Fibroblast of the aortic adventitia (primary cell): ENCODE results near the gene SNAPC2. TPM values are rescaled to one million over a fixed set of nuclear protein-coding genes. Genes with fewer than 3 reads are reported as not detected.

Source experiments
- DNase-seq: peaks from one replicate; pipeline ENCODE4 v3.0.0-alpha.2; 2010; ENCODE audit warnings: low read depth
- H3K4me3 ChIP-seq: 2 replicates; pipeline ENCODE4 v1.5.1; 2011; ENCODE audit warnings: low read depth, mild to moderate bottlenecking, control low read depth, low read length, moderate library complexity
- total RNA-seq: library from RNA; depleted of rRNA; stranded (reverse); fragments of >200 nt; gene quantifications from 2 replicates; pipeline ENCODE4 v1.2.3, GENCODE V29; 2012; ENCODE audit warnings: low replicate concordance
- TF ChIP-seq, protein P1 (sequence below): IDR thresholded peaks from 2 replicates; pipeline ENCODE4 v1.5.1; 2011; ENCODE audit warnings: mild to moderate bottlenecking, low read length, control low read depth, inconsistent platforms; ENCODE audit not compliant: insufficient read depth

The SNAPC2 gene
- total RNA-seq, 1 donor, result 27.8 TPM

DNA sequence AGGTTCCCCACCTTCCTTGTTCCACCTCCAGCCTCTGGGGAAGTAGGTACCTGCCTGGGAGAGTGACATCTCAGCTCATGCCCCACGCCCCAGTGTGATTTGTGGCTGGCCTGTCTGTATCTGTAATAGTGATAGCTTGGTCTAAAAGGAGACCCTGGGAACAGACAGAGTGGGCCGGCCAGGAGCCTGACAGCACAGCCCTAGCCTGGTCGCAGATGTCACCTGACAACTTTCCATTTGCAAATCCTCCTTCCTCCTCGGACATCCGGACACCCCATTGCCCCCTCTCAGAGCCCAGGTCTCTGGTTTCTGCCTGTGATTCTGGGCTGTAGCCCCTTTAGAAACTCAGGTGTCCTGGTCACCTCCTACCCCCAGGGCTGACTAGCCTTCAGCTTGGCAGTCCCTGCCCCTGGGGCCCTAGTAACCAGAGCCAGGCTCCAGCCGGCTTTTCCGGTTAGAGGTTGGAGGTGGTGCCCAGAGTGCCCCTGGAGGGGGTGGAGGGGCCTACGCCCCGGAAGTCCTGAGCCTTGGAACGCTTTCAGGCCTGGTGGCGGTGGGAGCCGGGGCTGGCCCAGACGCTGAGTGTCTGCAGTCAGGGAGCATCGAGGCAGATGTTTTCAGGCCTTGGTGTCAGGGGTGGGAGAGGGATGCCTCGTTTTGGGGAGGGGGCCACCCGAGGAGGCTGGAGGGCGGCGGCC, 25.4 kb upstream of the SNAPC2 start:
- DNase-seq, result no peak
- TF ChIP-seq, protein P1, sequence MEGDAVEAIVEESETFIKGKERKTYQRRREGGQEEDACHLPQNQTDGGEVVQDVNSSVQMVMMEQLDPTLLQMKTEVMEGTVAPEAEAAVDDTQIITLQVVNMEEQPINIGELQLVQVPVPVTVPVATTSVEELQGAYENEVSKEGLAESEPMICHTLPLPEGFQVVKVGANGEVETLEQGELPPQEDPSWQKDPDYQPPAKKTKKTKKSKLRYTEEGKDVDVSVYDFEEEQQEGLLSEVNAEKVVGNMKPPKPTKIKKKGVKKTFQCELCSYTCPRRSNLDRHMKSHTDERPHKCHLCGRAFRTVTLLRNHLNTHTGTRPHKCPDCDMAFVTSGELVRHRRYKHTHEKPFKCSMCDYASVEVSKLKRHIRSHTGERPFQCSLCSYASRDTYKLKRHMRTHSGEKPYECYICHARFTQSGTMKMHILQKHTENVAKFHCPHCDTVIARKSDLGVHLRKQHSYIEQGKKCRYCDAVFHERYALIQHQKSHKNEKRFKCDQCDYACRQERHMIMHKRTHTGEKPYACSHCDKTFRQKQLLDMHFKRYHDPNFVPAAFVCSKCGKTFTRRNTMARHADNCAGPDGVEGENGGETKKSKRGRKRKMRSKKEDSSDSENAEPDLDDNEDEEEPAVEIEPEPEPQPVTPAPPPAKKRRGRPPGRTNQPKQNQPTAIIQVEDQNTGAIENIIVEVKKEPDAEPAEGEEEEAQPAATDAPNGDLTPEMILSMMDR, result no peak
- no peak overlapping the region for H3K4me3 ChIP-seq

DNA sequence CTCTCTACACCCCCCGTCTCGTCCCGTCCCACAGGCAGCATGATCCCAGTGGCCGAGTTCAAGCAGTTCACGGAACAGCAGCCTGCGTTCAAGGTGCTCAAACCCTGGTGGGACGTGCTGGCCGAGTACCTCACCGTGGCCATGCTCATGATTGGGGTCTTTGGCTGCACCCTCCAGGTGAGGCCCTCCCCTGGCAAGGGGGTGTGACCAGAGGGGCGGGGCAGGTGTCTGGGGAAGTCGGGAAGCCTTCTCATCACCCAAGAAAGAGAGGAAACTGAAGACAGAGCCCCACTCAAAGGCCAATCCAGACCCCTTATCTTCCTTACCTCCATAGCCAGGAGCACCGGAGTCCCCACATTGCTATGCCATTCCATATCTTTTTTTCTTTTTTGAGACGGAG, 24.6 kb upstream of the SNAPC2 start:
- no peak overlapping the region for H3K4me3 ChIP-seq
- no peak for DNase-seq
- TF ChIP-seq, protein P1, result no peak

DNA sequence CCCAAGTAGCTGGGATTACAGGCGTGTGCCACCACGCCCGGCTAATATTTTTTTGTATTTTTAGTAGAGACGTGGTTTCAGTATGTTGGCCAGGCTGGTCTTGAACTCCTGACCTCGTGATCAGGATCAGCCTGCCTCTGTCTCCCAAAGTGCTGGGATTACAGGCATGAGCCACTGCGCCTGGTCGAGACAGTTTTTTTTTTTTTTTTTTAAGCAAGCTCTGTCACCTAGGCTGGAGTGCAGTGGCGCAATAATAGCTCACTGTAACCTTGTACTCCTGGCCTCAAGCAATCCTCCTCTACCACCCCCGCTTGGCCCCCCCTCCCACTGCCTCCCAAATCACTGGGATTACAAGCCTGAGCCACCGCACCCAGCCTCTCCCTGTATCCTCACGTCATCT, 22.8 kb upstream of the SNAPC2 start:
- TF ChIP-seq, protein P1, result no peak
- DNase-seq, result no peak
- H3K4me3 ChIP-seq, result no peak overlapping the region

DNA sequence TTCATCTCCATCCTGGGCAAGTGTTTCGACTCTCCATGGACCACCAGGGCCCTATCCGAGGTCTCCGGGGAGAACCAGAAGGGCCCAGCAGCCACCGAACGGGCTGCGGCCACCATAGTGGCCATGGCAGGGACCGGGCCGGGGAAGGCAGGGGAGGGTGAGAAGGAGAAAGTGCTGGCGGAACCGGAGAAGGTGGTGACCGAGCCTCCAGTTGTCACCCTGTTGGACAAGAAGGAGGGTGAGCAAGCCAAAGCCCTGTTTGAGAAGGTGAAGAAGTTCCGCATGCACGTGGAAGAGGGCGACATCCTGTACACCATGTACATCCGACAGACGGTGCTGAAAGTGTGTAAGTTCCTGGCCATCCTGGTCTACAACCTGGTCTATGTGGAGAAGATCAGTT, 21.2 kb upstream of the SNAPC2 start:
- TF ChIP-seq, protein P1, result no peak
- no peak for DNase-seq
- H3K4me3 ChIP-seq, result no peak overlapping the region

DNA sequence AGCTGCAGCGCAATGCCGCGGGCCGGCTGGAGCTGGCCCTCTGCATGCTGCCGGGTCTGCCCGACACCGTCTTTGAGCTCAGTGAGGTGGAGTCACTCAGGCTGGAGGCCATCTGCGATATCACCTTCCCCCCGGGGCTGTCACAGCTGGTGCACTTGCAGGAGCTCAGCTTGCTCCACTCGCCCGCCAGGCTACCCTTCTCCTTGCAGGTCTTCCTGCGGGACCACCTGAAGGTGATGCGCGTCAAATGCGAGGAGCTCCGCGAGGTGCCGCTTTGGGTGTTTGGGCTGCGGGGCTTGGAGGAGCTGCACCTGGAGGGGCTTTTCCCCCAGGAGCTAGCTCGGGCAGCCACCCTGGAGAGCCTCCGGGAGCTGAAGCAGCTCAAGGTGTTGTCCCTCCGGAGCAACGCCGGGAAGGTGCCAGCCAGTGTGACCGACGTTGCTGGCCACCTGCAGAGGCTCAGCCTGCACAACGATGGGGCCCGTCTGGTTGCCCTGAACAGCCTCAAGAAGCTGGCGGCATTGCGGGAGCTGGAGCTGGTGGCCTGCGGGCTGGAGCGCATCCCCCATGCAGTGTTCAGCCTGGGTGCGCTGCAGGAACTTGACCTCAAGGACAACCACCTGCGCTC, 20.3 kb upstream of the SNAPC2 start:
- TF ChIP-seq, protein P1, result no peak
- H3K4me3 ChIP-seq, result no peak overlapping the region

DNA sequence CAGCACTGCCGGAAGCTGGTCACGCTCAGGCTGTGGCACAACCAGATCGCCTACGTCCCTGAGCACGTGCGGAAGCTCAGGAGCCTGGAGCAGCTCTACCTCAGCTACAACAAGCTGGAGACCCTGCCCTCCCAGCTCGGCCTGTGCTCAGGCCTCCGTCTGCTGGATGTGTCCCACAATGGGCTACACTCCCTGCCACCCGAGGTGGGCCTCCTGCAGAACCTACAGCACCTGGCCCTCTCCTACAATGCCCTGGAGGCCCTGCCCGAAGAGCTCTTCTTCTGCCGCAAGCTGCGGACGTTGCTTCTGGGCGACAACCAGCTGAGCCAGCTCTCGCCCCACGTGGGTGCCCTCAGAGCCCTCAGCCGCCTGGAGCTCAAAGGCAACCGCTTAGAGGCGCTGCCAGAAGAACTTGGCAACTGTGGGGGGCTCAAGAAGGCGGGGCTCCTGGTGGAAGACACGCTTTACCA, 19.7 kb upstream of the SNAPC2 start:
- no peak for DNase-seq
- TF ChIP-seq, protein P1, result no peak
- no peak overlapping the region for H3K4me3 ChIP-seq

More for the DNA sequence above, 20.3 kb upstream of the SNAPC2 start:
- no peak for DNase-seq

DNA sequence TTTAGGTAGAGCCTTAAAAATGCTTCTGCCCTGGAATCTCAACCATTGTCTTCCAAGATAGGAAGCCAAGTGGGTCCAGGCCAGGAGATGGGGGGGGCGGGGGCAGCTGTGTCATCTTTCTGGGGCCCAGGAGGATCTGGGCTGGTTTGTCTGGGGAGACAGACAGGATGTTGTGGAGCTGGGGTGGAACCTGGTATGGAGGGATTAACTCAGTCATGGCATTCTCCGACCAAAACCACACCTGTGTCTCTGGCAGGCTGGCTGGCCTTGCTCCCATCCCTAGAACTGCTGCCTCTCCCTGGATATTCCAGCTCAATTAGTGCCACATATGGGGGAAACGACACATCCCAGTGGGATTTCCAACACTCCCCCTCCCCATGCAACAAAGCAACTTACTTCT, 19.2 kb upstream of the SNAPC2 start:
- TF ChIP-seq, protein P1, result no peak
- H3K4me3 ChIP-seq, result no peak overlapping the region
- no peak for DNase-seq
